HG03520 (cell line): ENCODE data around the gene TLN1.

ENCODE experiments used
- ATAC-seq: cut with Tn5 transposase; IDR thresholded peaks from one replicate; pipeline ENCODE4 v1.9.1; 2021; ENCODE audit warnings: mild to moderate bottlenecking, moderate library complexity; ENCODE audit not compliant: unreplicated experiment

The TLN1 gene

GRCh38 chr9:35732185-35732799 is at the start of gene TLN1, which contains the start of gene CREB3:
Gene TLN1 (minus strand): TSS chr9:35732195. CDS start chr9:35725694, 6,501 bp downstream.
Gene CREB3 (plus strand): TSS chr9:35732666. CDS start chr9:35732773, 107 bp downstream.
- ATAC-seq: peak; percentile 68

- ATAC-seq: no peak
Observed at GRCh38 chr9:35781066-35781465, 49.1 kb upstream of the TLN1 start.

GRCh38 chr9:35778496-35778895 is 46.5 kb upstream of the TLN1 start:
- ATAC-seq: no peak

GRCh38 chr9:35776018-35776417 is 44.0 kb upstream of the TLN1 start:
- no peak for ATAC-seq

GRCh38 chr9:35774907-35775635 is 43.1 kb upstream of the TLN1 start:
- no peak for ATAC-seq

- no peak for ATAC-seq
Observed at GRCh38 chr9:35771943-35772342, 39.9 kb upstream of the TLN1 start.

GRCh38 chr9:35771534-35771933 is 39.5 kb upstream of the TLN1 start:
- no peak for ATAC-seq

- ATAC-seq: no peak
Observed at GRCh38 chr9:35771075-35771433, 39.1 kb upstream of the TLN1 start.

- ATAC-seq: no peak
Observed at GRCh38 chr9:35769763-35770162, 37.8 kb upstream of the TLN1 start.

GRCh38 chr9:35767458-35767857 is 35.5 kb upstream of the TLN1 start:
- no peak for ATAC-seq

GRCh38 chr9:35766997-35767396 is 35.0 kb upstream of the TLN1 start:
- ATAC-seq: no peak

GRCh38 chr9:35763803-35764202 is 31.8 kb upstream of the TLN1 start:
- no peak for ATAC-seq

- ATAC-seq: no peak
Observed at GRCh38 chr9:35763181-35763580, 31.2 kb upstream of the TLN1 start.

- ATAC-seq: no peak
Observed at GRCh38 chr9:35760651-35761050, 28.7 kb upstream of the TLN1 start.

GRCh38 chr9:35759795-35760194 is 27.8 kb upstream of the TLN1 start:
- ATAC-seq: no peak

GRCh38 chr9:35758475-35759050 is 26.6 kb upstream of the TLN1 start:
- ATAC-seq: no peak

- no peak for ATAC-seq
Observed at GRCh38 chr9:35757892-35758275, 25.9 kb upstream of the TLN1 start.

GRCh38 chr9:35757226-35757891 is 25.4 kb upstream of the TLN1 start:
- no peak for ATAC-seq

- no peak for ATAC-seq
Observed at GRCh38 chr9:35756275-35757225, 24.6 kb upstream of the TLN1 start.

GRCh38 chr9:35755071-35755470 is 23.1 kb upstream of the TLN1 start:
- no peak for ATAC-seq

- ATAC-seq: no peak
Observed at GRCh38 chr9:35754264-35754663, 22.3 kb upstream of the TLN1 start, which contains the start of gene MSMP. Gene MSMP (minus strand): TSS chr9:35754276. CDS start chr9:35754129, 147 bp downstream.
